DLD1 (cell line): Measurements from ENCODE around the gene MYO1F.
"Not testable (repeated sequence)": the region's sequence is repeated elsewhere in the genome, so short reads cannot be mapped to it uniquely, and the experiment has no call there.

Source experiments
- in situ Hi-C: cut with HindIII; loops from 2 replicates; pipeline ENCODE4 v1.10.0; 2017; ENCODE audit warnings: low sequenced_read_pairs

MYO1F gene

GRCh38 chr19:8577247-8577646, at the start of gene MYO1F:
Gene MYO1F, minus strand, starts transcription at chr19:8577442. Its CDS starts 133 bp downstream, at chr19:8577309.
- in situ Hi-C loops: no loop called here

- in situ Hi-C loops: no loop called here
Observed at GRCh38 chr19:8626842-8627241, 49.6 kb upstream of the MYO1F start.

- in situ Hi-C loops: not testable (repeated sequence)
Observed at GRCh38 chr19:8622886-8623285, 45.6 kb upstream of the MYO1F start.

GRCh38 chr19:8618751-8619150, 41.5 kb upstream of the MYO1F start:
- in situ Hi-C loops: no loop called here

- in situ Hi-C loops: no loop called here
Observed at GRCh38 chr19:8617984-8618383, 40.7 kb upstream of the MYO1F start.

GRCh38 chr19:8617325-8617724, 40.1 kb upstream of the MYO1F start:
- in situ Hi-C loops: not testable (repeated sequence)

GRCh38 chr19:8616861-8617260, 39.6 kb upstream of the MYO1F start:
- in situ Hi-C loops: no loop called here

- in situ Hi-C loops: no loop called here
Observed at GRCh38 chr19:8615813-8616596, 38.8 kb upstream of the MYO1F start.

- in situ Hi-C loops: no loop called here
Observed at GRCh38 chr19:8615024-8615423, 37.8 kb upstream of the MYO1F start.

- in situ Hi-C loops: no loop called here
Observed at GRCh38 chr19:8614455-8614854, 37.2 kb upstream of the MYO1F start.

- in situ Hi-C loops: no loop called here
Observed at GRCh38 chr19:8612807-8613171, 35.5 kb upstream of the MYO1F start.

- in situ Hi-C loops: no loop called here
Observed at GRCh38 chr19:8611877-8612806, 34.9 kb upstream of the MYO1F start.

GRCh38 chr19:8611391-8611876, 34.2 kb upstream of the MYO1F start:
- in situ Hi-C loops: no loop called here

GRCh38 chr19:8610936-8611300, 33.7 kb upstream of the MYO1F start:
- in situ Hi-C loops: no loop called here

GRCh38 chr19:8610041-8610935, 33.0 kb upstream of the MYO1F start, which contains the start of gene ADAMTS10:
Gene ADAMTS10, minus strand, starts transcription at chr19:8610715. Its CDS starts 5,005 bp downstream, at chr19:8605710.
- in situ Hi-C loops: no loop called here

GRCh38 chr19:8609279-8610040, 32.2 kb upstream of the MYO1F start:
- in situ Hi-C loops: no loop called here

GRCh38 chr19:8608941-8609278, 31.7 kb upstream of the MYO1F start:
- in situ Hi-C loops: no loop called here

- in situ Hi-C loops: no loop called here
Observed at GRCh38 chr19:8607386-8607785, 30.1 kb upstream of the MYO1F start.

- in situ Hi-C loops: no loop called here
Observed at GRCh38 chr19:8605514-8605913, 28.3 kb upstream of the MYO1F start.

GRCh38 chr19:8601796-8602195, 24.6 kb upstream of the MYO1F start:
- in situ Hi-C loops: no loop called here
